OCI-LY7 (cell line): Measurements from ENCODE around the gene DUSP7. TPM values are rescaled to one million over a fixed set of nuclear protein-coding genes. Genes with fewer than 3 reads are reported as not detected.

Source experiments
- BruUV-seq: library from RNA; stranded (reverse); fragments of 400-500 nt; replicated peaks from 2 replicates; lab custom pipeline; 2021; lab: Mats Ljungman, UMichigan
- CTCF ChIA-PET: fragments of 300-600 bp; sonication (Branson Sonifier 250); formaldehyde crosslinking; loops from one replicate; lab custom pipeline; 2022; ENCODE audit warnings: antibody characterized with exemption; ENCODE audit not compliant: unreplicated experiment; lab: Charles Lee
- POLR2A ChIA-PET: fragments of 300-600 bp; sonication (Branson Sonifier 250); formaldehyde crosslinking; loops from one replicate; lab custom pipeline; 2022; ENCODE audit warnings: antibody characterized with exemption; lab: Charles Lee
- DNase-seq: peaks from one replicate; pipeline ENCODE4 v3.0.0-alpha.2; 2015; ENCODE audit warnings: low spot score
- H2AFZ ChIP-seq: fragments of 200-600 bp; sonication (generic), shearing (Covaris generic); 2 replicates; pipeline ENCODE4 v1.6.1; 2014; ENCODE audit warnings: mild to moderate bottlenecking, antibody characterized with exemption, low read length, moderate library complexity
- H3K27ac ChIP-seq: fragments of 200-600 bp; sonication (generic); 2 replicates; pipeline ENCODE4 v1.5.1; 2014; ENCODE audit warnings: mixed run types, low read depth, mild to moderate bottlenecking, moderate library complexity, low read length, inconsistent platforms; ENCODE audit not compliant: poor library complexity, severe bottlenecking
- H3K36me3 ChIP-seq: fragments of 200-600 bp; sonication (generic); 2 replicates; pipeline ENCODE4 v1.6.1; 2014; ENCODE audit warnings: mild to moderate bottlenecking, antibody characterized with exemption, low read length, moderate library complexity, mixed read lengths; ENCODE audit not compliant: insufficient read depth
- H3K4me1 ChIP-seq: fragments of 200-600 bp; sonication (generic); 2 replicates; pipeline ENCODE4 v1.5.1; 2014; ENCODE audit warnings: mild to moderate bottlenecking, low read length; ENCODE audit not compliant: insufficient read depth, poor library complexity, severe bottlenecking
- H3K4me2 ChIP-seq: fragments of 200-600 bp; sonication (generic); 2 replicates; pipeline ENCODE4 v1.6.1; 2014; ENCODE audit warnings: mild to moderate bottlenecking, low read length
- H3K4me3 ChIP-seq: fragments of 200-600 bp; sonication (generic); 2 replicates; pipeline ENCODE4 v1.5.1; 2014; ENCODE audit warnings: mild to moderate bottlenecking, low read depth, low read length; ENCODE audit not compliant: poor library complexity, severe bottlenecking
- H3K79me2 ChIP-seq: fragments of 200-600 bp; sonication (generic); 2 replicates; pipeline ENCODE4 v1.6.1; 2016; ENCODE audit warnings: low read depth, mild to moderate bottlenecking, low read length, moderate library complexity, mixed read lengths; ENCODE audit not compliant: insufficient read depth
- H3K9me2 ChIP-seq: fragments of 200-600 bp; sonication (generic); 2 replicates; pipeline ENCODE4 v1.6.1; 2016; ENCODE audit warnings: mild to moderate bottlenecking, low read length, mixed read lengths; ENCODE audit not compliant: insufficient read depth
- H3K9me3 ChIP-seq: fragments of 200-600 bp; sonication (generic); 2 replicates; pipeline ENCODE4 v1.6.1; 2014; ENCODE audit warnings: mild to moderate bottlenecking, mixed run types, low read length, mixed read lengths
- H4K20me1 ChIP-seq: fragments of 200-600 bp; sonication (generic); 2 replicates; pipeline ENCODE4 v1.6.1; 2014; ENCODE audit warnings: mild to moderate bottlenecking, antibody characterized with exemption, low read length, moderate library complexity, mixed read lengths; ENCODE audit not compliant: insufficient read depth
- EZH2phosphoT487 ChIP-seq: fragments of 200-600 bp; sonication (generic); IDR thresholded peaks from 2 replicates; pipeline ENCODE4 v1.6.1; 2018; ENCODE audit warnings: low read depth, borderline replicate concordance, mild to moderate bottlenecking, mixed run types, antibody characterized with exemption, low read length, moderate library complexity, mixed read lengths
- intact Hi-C: fragments of 100-400 bp; cut with micrococcal nuclease; formaldehyde crosslinking; loops from one replicate; pipeline ENCODE4 v1.10.0; 2022; ENCODE audit not compliant: unreplicated experiment
- total RNA-seq, 2 experiments: library from RNA; depleted of rRNA in 1 of 2; stranded (reverse); fragments of >200 nt in 1 of 2; shearing (Covaris generic) in 1 of 2; gene quantifications; 2 replicates each; pipeline ENCODE4 v1.2.3, GENCODE V29; 2014 to 2022
- TF ChIP-seq, protein P1 (sequence below): fragments of 200-600 bp; sonication (generic); conservative IDR thresholded peaks from 2 replicates; pipeline ENCODE4 v1.5.1; 2014; ENCODE audit warnings: mild to moderate bottlenecking, antibody characterized with exemption, low read length, moderate library complexity, mixed read lengths

The DUSP7 gene
- total RNA-seq, 2 experiments from 2014 or later, result 11.4 to 14.4 TPM

DNA sequence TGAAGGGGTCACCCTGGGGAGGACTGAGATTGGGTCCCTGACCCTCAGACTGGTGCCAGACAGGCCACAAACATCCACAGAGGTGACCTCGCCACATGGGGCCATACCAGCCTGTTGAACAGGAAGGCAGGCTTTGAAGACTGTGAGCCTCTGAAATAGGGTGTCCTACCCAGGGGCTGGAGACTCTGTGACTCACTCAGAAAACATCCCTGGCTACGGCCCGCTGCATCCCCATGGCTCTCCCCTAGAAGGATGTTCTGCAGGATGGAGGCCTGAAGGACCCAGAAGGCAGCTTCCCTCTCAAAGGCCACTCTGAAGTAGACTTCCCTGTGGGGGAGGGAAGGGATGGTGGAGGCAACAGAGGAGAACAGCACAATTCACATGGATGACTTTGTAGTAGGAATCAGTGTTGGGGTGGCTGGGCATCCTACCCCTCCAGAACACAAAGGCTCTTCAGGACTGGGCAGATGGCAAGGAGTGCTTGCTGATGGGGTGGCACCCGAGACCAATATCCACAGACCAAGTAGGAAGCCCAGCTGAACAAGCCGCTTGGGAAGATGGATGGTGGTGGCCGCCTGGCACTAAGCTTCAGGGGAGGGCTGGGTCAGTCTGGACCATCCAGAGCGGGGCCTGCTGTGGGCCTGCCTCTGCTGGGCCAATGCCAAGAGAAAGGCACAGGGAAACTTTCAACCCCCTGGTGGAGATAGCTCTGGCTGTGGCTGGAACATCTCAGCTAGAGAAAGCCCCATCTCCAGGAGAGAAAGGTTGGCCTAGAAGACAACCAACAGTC, 37.6 kb upstream of the DUSP7 start:
- Histone ChIP-seq H3K79me2 (no peaks in the 10 kb centered on the region), H3K4me1 (no peaks in the 10 kb centered on the region), H3K27ac (no peak overlapping the region), H4K20me1 (no peaks in the 10 kb centered on the region), H3K36me3 (peaks cover 59% of the 10 kb centered on the region; the same call in 1 of the 2 replicates), H3K9me2 (no peaks in the 10 kb centered on the region), H3K9me3 (no peaks in the 10 kb centered on the region), H3K4me2 (no peak overlapping the region), H3K4me3 (no peak overlapping the region), H2AFZ (no peak overlapping the region)
- POLR2A ChIA-PET, result interaction anchor here (0.6 kb wide), 1 partner anchor 625 kb away, joined by 4 read pairs; no protein-coding TSS in a partner anchor
- no peak for DNase-seq
- CTCF ChIA-PET, result no interaction called here
- no TSS peak for BruUV-seq
- TF ChIP-seq EZH2phosphoT487, result no peak
- TF ChIP-seq, protein P1, sequence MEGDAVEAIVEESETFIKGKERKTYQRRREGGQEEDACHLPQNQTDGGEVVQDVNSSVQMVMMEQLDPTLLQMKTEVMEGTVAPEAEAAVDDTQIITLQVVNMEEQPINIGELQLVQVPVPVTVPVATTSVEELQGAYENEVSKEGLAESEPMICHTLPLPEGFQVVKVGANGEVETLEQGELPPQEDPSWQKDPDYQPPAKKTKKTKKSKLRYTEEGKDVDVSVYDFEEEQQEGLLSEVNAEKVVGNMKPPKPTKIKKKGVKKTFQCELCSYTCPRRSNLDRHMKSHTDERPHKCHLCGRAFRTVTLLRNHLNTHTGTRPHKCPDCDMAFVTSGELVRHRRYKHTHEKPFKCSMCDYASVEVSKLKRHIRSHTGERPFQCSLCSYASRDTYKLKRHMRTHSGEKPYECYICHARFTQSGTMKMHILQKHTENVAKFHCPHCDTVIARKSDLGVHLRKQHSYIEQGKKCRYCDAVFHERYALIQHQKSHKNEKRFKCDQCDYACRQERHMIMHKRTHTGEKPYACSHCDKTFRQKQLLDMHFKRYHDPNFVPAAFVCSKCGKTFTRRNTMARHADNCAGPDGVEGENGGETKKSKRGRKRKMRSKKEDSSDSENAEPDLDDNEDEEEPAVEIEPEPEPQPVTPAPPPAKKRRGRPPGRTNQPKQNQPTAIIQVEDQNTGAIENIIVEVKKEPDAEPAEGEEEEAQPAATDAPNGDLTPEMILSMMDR, result no peak
- intact Hi-C loops, result no loop called here

DNA sequence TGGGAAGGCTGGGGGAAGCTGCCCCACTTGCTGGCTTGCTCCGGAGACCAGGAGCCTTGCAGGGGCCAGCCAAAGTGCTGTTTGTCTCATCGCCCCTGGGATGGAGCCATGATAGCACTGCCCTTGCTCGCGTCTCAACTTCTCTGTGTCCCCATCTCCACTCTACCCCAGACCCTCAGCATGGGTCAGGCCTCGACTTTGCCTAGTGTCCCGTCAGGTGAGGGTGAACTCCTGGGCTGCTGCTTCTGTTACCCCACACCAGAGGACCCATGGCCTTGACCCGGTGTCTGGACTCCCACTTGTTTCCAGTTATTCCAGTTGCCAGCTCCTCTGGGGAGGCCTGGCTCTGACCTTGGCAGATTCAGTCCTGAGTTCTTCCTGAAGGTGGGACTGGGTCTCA, 36.5 kb upstream of the DUSP7 start:
- intact Hi-C loops, result no loop called here
- no peak overlapping the region for H3K4me2 ChIP-seq
- no peak for DNase-seq
- no peaks in the 10 kb centered on the region for H3K79me2 ChIP-seq
- POLR2A ChIA-PET, result no interaction called here
- peaks cover 54% of the 10 kb centered on the region; the same call in 1 of the 2 replicates for H3K36me3 ChIP-seq
- no peak overlapping the region for H2AFZ ChIP-seq
- TF ChIP-seq, protein P1, result no peak
- TF ChIP-seq EZH2phosphoT487, result no peak
- no peaks in the 10 kb centered on the region for H3K9me3 ChIP-seq
- BruUV-seq, result no TSS peak
- no peak overlapping the region for H3K27ac ChIP-seq
- CTCF ChIA-PET, result no interaction called here
- no peaks in the 10 kb centered on the region for H3K9me2 ChIP-seq
- no peaks in the 10 kb centered on the region for H4K20me1 ChIP-seq
- no peaks in the 10 kb centered on the region for H3K4me1 ChIP-seq
- H3K4me3 ChIP-seq, result no peak overlapping the region

DNA sequence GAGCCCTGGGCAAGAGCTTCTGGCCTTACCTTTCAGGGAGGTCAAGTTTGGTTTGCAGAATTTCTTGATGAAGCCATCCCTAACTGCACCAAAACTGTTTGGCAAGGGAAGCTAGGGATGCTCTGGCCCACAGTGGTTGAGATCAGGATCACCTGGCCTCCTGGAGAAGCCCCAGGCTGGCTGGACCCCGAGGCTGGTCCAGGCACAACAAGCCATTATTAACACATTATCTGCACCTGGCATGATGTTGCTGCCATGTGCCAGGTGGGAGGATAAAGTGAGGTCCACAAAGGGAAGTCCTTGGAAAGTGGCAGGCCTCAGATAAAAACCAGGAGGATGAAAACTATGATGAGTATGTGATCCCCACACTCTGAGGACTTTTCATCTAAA, 35.9 kb upstream of the DUSP7 start:
- intact Hi-C loops, result no loop called here
- Histone ChIP-seq H3K36me3 (peaks cover 50% of the 10 kb centered on the region; the same call in 1 of the 2 replicates), H3K4me3 (no peak overlapping the region), H4K20me1 (no peaks in the 10 kb centered on the region), H3K4me2 (no peak overlapping the region), H3K9me3 (no peaks in the 10 kb centered on the region), H3K79me2 (no peaks in the 10 kb centered on the region), H3K9me2 (no peaks in the 10 kb centered on the region), H3K4me1 (peaks cover 1% of the 10 kb centered on the region), H3K27ac (no peak overlapping the region), H2AFZ (no peak overlapping the region)
- TF ChIP-seq, protein P1, result no peak
- TF ChIP-seq EZH2phosphoT487, result no peak
- ChIA-PET CTCF (no interaction called here), POLR2A (no interaction called here)
- BruUV-seq, result no TSS peak
- DNase-seq, result no peak
